Measurements from ENCODE around the gene GRM5.
A peak's percentile ranks its signal among the peaks of the same experiment; 100 is the strongest.

Gene GRM5

DNA sequence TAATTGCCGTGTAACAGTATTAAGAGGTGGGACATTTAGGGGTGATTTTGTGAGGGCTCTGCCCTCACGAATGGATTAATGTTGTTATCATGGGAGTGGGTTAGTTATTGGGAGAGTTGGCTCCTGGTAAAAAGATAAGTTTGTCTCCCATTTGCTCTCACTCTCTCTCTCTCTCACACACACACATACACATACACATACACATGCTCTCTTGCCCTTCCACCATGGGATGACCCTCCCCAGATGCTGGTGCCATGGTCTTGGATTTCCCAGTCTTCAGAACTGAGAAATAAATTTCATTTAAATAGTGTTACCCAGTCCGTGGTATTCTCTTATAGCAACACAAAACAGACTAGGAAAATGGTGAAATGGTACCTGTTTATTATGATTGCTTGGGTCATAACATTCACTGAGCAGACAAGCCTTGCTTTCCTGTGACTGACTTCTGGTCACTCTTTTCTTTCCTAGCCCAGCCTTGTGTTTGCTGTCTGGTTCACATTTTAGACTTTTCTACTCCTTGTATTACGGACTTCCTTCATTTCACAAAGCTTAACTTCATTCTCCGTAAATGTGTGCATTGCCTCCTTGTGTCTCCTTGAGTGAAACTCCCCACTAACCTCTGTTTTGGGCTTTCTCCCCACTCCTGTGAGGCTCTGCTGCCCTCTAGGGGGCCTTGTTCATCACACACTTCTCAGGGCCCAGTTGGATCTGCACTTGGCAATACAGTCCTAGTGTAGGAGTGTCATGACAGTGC is 521.7 kb downstream of the GRM5 start:
- H3K4me3 ChIP-seq (ENCODE audit: low read depth, low read length): no peak overlapping the region
- peak; percentile 93 for DNase-seq (ENCODE audit: low read depth, low spot score)
- in situ Hi-C loops (cut with HindIII; ENCODE audit: low sequenced_read_pairs): no loop called here
- TF ChIP-seq, protein P1, sequence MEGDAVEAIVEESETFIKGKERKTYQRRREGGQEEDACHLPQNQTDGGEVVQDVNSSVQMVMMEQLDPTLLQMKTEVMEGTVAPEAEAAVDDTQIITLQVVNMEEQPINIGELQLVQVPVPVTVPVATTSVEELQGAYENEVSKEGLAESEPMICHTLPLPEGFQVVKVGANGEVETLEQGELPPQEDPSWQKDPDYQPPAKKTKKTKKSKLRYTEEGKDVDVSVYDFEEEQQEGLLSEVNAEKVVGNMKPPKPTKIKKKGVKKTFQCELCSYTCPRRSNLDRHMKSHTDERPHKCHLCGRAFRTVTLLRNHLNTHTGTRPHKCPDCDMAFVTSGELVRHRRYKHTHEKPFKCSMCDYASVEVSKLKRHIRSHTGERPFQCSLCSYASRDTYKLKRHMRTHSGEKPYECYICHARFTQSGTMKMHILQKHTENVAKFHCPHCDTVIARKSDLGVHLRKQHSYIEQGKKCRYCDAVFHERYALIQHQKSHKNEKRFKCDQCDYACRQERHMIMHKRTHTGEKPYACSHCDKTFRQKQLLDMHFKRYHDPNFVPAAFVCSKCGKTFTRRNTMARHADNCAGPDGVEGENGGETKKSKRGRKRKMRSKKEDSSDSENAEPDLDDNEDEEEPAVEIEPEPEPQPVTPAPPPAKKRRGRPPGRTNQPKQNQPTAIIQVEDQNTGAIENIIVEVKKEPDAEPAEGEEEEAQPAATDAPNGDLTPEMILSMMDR (IDR thresholded peaks at IDR 0.05; ENCODE audit: low read depth, low read length): peak; percentile 98

DNA sequence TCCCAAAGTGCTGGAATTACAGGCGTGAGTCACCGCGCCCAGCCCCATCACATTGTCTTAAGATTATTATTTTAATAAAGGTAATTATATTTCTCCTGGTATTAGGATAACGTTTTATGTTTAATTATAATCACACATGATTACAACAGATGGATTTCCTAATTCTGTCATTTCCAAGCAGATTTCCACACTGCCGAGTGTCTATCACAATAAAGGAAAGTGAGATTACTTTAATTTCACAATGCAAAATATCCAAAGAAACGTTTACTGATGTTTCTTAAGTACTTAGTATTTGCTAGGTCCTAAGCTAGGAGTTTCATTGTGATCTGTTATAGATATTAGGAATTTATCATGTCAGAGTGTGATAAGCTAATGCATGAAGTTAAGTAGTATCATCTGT is 524.8 kb downstream of the GRM5 start:
- TF ChIP-seq, protein P1 (IDR thresholded peaks at IDR 0.05; ENCODE audit: low read depth, low read length): no peak
- DNase-seq (ENCODE audit: low read depth, low spot score): no peak
- in situ Hi-C loops (cut with HindIII; ENCODE audit: low sequenced_read_pairs): no loop called here
- no peak overlapping the region for H3K4me3 ChIP-seq (ENCODE audit: low read depth, low read length)

DNA sequence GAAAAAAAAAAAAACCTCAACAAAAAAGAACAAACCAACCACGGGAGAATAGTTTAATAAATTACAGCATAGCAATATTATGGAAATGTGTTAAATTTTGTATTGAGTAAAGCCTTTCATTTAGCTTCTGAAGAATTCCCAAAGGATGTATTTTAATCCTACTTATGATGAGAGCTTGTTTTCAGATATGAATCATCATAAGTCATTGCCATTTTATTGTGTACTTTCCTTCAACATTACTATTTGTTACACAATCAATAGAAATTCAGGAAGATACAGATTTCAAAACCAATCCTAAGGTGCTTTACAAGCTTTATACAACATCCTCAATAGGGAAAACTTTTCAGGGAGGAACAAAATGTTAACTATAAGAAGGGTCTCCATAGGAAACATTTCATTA is 527.7 kb downstream of the GRM5 start:
- no peak overlapping the region for H3K4me3 ChIP-seq (ENCODE audit: low read depth, low read length)
- no peak for DNase-seq (ENCODE audit: low read depth, low spot score)
- TF ChIP-seq, protein P1 (IDR thresholded peaks at IDR 0.05; ENCODE audit: low read depth, low read length): no peak
- in situ Hi-C loops (cut with HindIII; ENCODE audit: low sequenced_read_pairs): no loop called here

DNA sequence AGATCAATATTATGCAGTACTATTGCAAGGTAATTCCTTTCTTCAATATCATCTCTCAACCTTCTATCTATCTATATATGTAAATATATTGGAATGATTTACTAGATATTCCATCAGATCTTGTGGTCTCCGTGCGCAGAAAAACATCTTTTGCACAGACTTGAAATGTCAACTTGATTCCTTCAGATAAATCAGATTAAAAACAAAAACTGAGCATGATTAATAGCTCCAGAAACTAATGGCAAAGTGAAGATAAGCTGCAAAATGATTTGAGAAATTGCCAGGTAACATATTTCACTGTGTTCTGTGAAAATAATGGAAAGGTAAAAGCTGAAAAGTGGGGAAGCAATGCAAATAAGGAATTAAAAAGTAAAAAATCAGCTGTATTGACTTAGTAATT is 528.2 kb downstream of the GRM5 start:
- no peak overlapping the region for H3K4me3 ChIP-seq (ENCODE audit: low read depth, low read length)
- TF ChIP-seq, protein P1 (IDR thresholded peaks at IDR 0.05; ENCODE audit: low read depth, low read length): no peak
- no peak for DNase-seq (ENCODE audit: low read depth, low spot score)
- in situ Hi-C loops (cut with HindIII; ENCODE audit: low sequenced_read_pairs): no loop called here

DNA sequence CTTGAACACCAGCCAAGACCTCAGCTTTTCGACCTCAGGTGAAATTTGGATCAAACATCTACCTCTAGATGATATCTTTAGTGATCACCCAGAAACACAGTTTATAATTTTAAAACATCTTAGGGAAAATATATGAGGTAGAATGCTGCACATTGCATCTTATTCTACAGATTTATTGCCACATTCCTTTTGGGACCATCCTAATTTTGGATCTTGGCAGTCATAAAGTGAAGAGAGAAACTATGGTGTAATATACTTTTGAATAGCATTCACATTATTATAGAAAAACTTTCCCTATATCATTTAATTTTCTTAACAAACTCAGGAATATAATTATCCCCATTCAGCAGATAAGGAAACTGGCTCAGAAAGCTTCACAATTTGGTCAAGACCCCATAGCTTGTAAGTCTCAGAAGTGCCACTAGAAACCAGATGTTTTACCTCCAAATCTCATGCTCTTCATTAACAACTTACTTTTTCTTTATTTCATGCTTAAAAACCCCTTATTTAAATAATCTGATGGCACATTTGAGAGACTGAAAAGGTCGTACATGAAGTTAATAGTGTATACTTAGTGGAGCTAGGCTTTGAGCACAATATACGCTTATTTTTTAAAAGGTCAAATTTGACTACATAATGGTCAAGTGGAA is 529.0 kb downstream of the GRM5 start:
- TF ChIP-seq, protein P1 (IDR thresholded peaks at IDR 0.05; ENCODE audit: low read depth, low read length): no peak
- no peak overlapping the region for H3K4me3 ChIP-seq (ENCODE audit: low read depth, low read length)
- no peak for DNase-seq (ENCODE audit: low read depth, low spot score)
- in situ Hi-C loops (cut with HindIII; ENCODE audit: low sequenced_read_pairs): no loop called here

DNA sequence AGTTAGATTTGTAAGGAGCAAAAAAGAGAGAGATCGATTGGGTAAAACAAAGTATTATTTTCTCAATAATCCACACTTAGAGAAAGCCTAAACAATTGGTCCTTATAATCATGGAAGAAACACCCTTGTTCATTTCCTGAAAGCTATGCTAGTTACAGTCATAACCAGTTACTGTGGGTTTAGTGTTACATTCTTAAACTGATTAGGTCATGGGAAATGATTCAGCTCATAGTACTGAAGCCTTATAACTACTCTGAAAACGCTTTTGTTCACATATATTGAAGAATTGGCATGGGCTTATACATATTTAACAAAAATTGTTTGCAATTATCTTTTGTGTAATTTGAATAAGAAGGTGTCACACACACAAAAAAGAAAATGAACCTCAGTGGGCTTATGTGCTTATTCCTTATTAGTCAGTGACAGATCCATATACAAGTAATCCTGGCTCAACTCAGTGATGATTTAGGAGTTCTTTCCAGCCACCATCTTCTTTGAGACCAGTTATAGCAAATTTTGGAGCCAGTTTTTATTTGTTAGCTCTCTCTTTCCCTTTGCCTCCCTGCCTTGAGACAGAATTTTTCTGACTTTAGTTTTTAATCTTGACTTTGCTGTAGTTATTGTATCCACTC is 529.8 kb downstream of the GRM5 start:
- in situ Hi-C loops (cut with HindIII; ENCODE audit: low sequenced_read_pairs): no loop called here
- no peak overlapping the region for H3K4me3 ChIP-seq (ENCODE audit: low read depth, low read length)
- DNase-seq (ENCODE audit: low read depth, low spot score): peak; percentile 95

More for the DNA sequence above, 529.8 kb downstream of the GRM5 start:
- TF ChIP-seq, protein P1 (IDR thresholded peaks at IDR 0.05; ENCODE audit: low read depth, low read length): no peak

Data from astrocyte of the spinal cord (primary cell).